GM18502 (cell line): Measurements from ENCODE around the gene PRDM16.

Source experiments
- ATAC-seq: cut with Tn5 transposase; IDR thresholded peaks from one replicate; pipeline ENCODE4 v1.9.1; 2021; ENCODE audit warnings: mild to moderate bottlenecking; ENCODE audit not compliant: unreplicated experiment, poor library complexity

PRDM16 gene

GRCh38 chr1:3479511-3480368 is 410.7 kb downstream of the PRDM16 start:
- no peak for ATAC-seq

- ATAC-seq = no peak
These were observed 411.3 kb downstream of the PRDM16 start for GRCh38 chr1:3480369-3480719.

DNA sequence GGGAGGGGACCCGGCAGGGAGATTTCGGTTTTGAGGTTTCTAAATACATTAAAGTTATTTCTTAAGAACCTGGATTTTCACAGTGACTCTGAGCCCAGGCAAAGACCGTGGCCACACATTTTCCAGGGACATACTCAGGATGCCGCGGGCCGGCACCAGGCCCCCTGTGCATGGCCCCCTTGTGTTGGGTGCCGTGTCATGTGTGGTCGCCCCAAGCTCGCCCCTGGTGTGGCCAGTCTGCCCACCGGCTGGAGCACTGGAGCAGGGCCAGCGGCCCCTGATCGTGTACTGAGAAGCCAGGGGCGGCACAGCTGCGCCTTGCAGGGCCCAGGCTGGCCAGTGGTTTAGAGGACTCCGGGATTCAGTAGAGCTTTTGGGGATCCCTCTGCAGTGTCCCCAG is 412.0 kb downstream of the PRDM16 start:
- ATAC-seq = no peak

- no peak for ATAC-seq
These were observed 412.9 kb downstream of the PRDM16 start for GRCh38 chr1:3481836-3482375.

DNA sequence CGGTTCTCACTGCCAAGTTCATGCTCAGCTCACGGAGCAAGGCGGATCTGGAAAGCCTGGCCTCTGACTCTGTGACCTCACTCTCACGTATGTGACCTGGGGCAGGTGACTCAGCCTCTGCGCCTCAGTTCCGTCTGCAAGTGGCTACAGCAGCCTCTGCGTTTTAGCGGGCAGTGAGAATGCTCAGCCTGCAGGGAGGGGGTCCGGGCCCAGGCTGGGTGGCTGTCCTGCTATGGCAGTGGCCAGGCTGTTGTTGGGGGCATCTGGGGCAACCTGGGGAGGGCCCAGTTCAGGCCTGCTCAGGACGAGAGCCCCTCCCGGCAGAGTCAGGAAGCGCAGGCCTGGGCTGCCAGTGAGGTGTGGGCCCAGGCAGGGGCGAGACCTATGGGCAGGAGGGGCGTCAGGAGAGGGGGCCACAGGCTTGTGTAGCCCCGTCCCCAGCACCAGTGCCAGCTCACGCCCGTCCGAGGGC is 413.4 kb downstream of the PRDM16 start:
- no peak for ATAC-seq

- no peak for ATAC-seq
These were observed 414.4 kb downstream of the PRDM16 start for GRCh38 chr1:3483380-3483779.

DNA sequence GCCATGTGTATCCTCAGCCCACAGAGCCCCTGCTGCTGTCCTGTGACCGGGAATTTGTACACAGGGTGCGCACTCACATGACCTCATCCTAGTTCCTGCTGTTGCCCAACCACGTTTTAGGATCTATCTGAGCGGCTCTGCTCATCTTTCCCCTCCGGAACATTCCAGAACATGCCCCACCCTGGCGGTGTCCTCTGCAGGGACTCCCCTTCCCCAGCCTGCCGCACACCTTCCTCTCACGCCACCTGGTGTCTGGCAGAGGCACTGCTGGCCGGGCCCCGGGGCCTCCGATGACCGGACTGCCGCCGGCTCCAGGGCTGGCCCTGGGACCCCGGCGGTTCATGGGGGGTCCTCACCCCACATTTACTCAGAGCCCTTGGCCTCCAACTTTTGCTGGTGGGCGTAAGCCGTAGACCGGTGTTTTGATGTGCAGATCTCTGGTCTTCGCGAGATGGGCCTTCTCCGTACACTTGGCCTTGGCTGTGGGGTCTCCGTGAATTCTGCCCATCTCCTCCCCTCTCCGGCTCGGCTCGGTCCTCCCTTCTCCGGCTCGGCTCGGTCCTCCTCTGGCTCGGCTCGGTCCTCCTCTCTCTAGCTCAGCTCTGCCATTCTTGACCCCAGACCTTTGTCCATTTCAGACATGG is 414.9 kb downstream of the PRDM16 start:
- no peak for ATAC-seq

DNA sequence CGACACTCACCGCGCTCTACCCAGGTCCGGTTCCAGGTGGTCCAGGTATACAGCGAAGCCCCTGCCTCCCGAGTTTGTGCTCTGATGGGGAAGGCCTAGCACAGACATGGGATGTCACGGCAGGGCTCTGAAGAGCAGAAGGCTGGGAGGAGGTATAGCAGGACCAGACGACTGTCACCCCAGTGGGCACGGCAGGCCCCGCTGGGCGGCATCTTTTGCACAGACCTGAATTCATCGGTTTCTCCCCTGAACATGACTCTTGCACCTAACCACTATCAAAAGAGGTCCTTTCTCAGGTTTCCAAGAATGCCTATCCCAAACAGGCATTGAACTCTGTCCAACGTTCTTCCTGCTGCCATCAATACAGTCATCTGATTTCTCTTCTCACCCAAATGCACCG is 416.0 kb downstream of the PRDM16 start:
- no peak for ATAC-seq
